OCI-LY3 (cell line): ENCODE measurements around the gene CETN3.

Source experiments
- H2AFZ ChIP-seq: fragments of 200-600, 300-600 bp; shearing (Covaris generic); 2 replicates; pipeline ENCODE4 v1.6.0; 2014; ENCODE audit warnings: antibody characterized with exemption, low read depth, low read length
- H3K27ac ChIP-seq: fragments of 200-600, 300-600 bp; sonication (generic); 2 replicates; pipeline ENCODE4 v1.5.1; 2014; ENCODE audit warnings: mild to moderate bottlenecking, low read length, moderate library complexity, mixed read lengths
- H3K27me3 ChIP-seq: fragments of 200-600, 300-600 bp; sonication (generic); 2 replicates; pipeline ENCODE4 v1.6.1; 2014; ENCODE audit warnings: low read depth, low read length, mixed read lengths
- H3K36me3 ChIP-seq: fragments of 200-600, 300-600 bp; sonication (generic); replicated peaks from 2 replicates; pipeline ENCODE3; 2014; ENCODE audit warnings: low read depth, low read length, mixed read lengths
- H3K4me1 ChIP-seq: fragments of 300-600, 200-600 bp; sonication (generic); 2 replicates; pipeline ENCODE4 v1.6.1; 2014; ENCODE audit warnings: low read length, mixed read lengths
- H3K4me2 ChIP-seq: fragments of 200-600, 300-600 bp; sonication (generic); 2 replicates; pipeline ENCODE4 v1.6.1; 2014; ENCODE audit warnings: low read length, mixed read lengths
- H3K4me3 ChIP-seq: fragments of 300-600, 200-600 bp; sonication (generic); 2 replicates; pipeline ENCODE4 v1.5.1; 2014; ENCODE audit warnings: antibody characterized with exemption, mild to moderate bottlenecking, low read length, moderate library complexity
- H3K79me2 ChIP-seq: fragments of 300-600, 200-600 bp; shearing (Covaris generic); 2 replicates; pipeline ENCODE4 v1.6.1; 2014; ENCODE audit warnings: mild to moderate bottlenecking, low read length, mixed read lengths
- H3K9ac ChIP-seq: fragments of 300-600, 200-600 bp; shearing (Covaris generic); 2 replicates; pipeline ENCODE4 v1.6.0; 2014; ENCODE audit warnings: mild to moderate bottlenecking, low read length, moderate library complexity
- H3K9me3 ChIP-seq: fragments of 200-600, 300-600 bp; shearing (Covaris generic); 2 replicates; pipeline ENCODE4 v1.6.1; 2014; ENCODE audit warnings: low read length, mixed read lengths; ENCODE audit not compliant: insufficient read depth
- H4K20me1 ChIP-seq: fragments of 200-600, 300-600 bp; sonication (generic); 2 replicates; pipeline ENCODE4 v1.6.1; 2016; ENCODE audit warnings: low read length, mixed read lengths; ENCODE audit not compliant: insufficient read depth
- EZH2phosphoT487 ChIP-seq: fragments of 200-600 bp; shearing (Covaris generic); IDR thresholded peaks from 2 replicates; pipeline ENCODE4 v1.6.1; 2018; ENCODE audit warnings: antibody characterized with exemption, mixed run types, low read depth
- TF ChIP-seq, protein P1 (sequence below): fragments of 200-600, 300-600 bp; sonication (generic); IDR thresholded peaks from 2 replicates; pipeline ENCODE4 v1.5.1; 2014; ENCODE audit warnings: antibody characterized with exemption, low read length, low read depth

Gene CETN3

DNA sequence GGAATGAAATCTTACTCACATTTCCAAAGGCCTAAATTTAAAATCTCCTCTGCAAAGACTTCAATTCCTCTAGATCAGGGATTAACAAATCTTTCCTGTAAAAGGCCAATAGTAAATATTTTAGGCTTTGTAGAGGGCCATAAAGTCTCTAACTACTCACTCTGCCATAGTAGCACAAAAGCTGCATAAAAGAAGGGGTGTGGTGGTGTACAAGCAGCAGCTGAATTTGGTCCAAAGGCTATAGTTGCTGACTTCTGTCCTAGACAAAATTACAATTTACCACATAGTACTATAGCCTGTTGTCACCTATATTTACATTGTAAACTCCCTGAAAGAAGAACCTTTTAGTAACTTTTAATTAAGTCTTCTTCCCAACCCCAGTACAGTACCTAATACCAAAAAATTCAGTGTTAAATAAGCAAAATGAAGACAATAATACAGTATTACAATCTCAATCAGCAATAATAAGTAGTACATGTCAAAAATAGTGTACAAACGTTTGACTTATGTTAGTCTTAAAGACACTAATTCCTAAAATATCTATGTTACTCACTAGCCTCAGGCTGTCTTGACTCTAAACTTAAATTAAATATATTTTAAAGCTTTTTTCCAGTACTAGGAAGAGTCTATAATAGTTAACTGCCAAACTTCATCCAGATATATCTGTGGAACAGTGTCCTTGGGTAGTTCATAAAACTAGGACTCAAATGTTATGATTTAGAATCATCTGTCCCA is 6.9 kb downstream of the CETN3 start:
- no peak overlapping the region for H3K27ac ChIP-seq

DNA sequence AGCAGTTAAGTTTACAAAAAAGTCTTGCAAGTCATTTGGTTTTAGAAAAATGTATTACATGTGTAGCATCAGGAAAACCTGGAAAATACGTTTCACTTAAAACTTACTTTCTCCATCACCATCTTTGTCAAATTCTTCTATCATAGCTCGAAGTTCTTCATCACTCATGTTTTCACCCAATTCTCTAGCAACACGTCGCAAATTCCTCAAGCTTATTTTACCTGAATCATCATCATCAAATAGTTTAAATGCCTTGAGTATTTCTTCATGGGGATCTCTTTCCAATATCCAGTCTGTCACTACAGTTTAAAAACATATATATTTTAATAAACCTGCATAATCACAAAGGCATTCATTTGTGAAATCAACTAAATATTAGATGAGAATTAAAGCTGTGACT is 10.3 kb downstream of the CETN3 start:
- no peak overlapping the region for H2AFZ ChIP-seq
- TF ChIP-seq EZH2phosphoT487, result no peak
- TF ChIP-seq, protein P1, sequence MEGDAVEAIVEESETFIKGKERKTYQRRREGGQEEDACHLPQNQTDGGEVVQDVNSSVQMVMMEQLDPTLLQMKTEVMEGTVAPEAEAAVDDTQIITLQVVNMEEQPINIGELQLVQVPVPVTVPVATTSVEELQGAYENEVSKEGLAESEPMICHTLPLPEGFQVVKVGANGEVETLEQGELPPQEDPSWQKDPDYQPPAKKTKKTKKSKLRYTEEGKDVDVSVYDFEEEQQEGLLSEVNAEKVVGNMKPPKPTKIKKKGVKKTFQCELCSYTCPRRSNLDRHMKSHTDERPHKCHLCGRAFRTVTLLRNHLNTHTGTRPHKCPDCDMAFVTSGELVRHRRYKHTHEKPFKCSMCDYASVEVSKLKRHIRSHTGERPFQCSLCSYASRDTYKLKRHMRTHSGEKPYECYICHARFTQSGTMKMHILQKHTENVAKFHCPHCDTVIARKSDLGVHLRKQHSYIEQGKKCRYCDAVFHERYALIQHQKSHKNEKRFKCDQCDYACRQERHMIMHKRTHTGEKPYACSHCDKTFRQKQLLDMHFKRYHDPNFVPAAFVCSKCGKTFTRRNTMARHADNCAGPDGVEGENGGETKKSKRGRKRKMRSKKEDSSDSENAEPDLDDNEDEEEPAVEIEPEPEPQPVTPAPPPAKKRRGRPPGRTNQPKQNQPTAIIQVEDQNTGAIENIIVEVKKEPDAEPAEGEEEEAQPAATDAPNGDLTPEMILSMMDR, result no peak
- H3K27me3 ChIP-seq, result no peaks in the 10 kb centered on the region
- no peak overlapping the region for H3K27ac ChIP-seq
- H4K20me1 ChIP-seq, result no peaks in the 10 kb centered on the region
- no peaks in the 10 kb centered on the region for H3K9me3 ChIP-seq
- peaks cover 6% of the 10 kb centered on the region for H3K36me3 ChIP-seq
- no peak overlapping the region for H3K9ac ChIP-seq
- no peaks in the 10 kb centered on the region for H3K4me1 ChIP-seq
- H3K4me3 ChIP-seq, result no peak overlapping the region
- H3K4me2 ChIP-seq, result no peak overlapping the region
- no peaks in the 10 kb centered on the region for H3K79me2 ChIP-seq

More for the DNA sequence above, 6.9 kb downstream of the CETN3 start:
- TF ChIP-seq EZH2phosphoT487, result no peak
- TF ChIP-seq, protein P1, result no peak
- H3K9me3 ChIP-seq, result no peaks in the 10 kb centered on the region
- H4K20me1 ChIP-seq, result no peaks in the 10 kb centered on the region
- no peak overlapping the region for H3K4me3 ChIP-seq
- H3K4me2 ChIP-seq, result no peak overlapping the region
- H3K36me3 ChIP-seq, result peaks cover 10% of the 10 kb centered on the region
- no peak overlapping the region for H2AFZ ChIP-seq
- H3K27me3 ChIP-seq, result no peaks in the 10 kb centered on the region
- no peaks in the 10 kb centered on the region for H3K4me1 ChIP-seq
- H3K9ac ChIP-seq, result no peak overlapping the region
- H3K79me2 ChIP-seq, result no peaks in the 10 kb centered on the region

DNA sequence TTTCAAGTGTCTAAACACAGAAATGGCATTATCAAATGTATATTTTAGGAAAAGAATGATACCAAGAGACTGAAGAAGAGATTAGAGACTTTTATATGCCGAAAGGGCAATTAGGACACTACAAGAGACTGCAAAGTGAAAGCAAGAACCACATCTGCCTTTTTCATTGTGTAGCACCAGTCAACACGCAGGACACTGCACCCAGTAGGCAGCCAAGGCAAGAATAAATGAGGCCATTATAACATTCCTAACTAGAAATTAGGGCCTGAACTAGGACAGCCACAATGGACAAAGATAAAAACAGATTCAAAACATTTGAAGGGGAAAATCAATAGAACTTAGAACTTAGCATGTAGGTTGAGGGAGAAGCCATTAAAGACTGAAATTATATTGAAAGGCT is 10.8 kb downstream of the CETN3 start:
- Histone ChIP-seq H4K20me1 (no peaks in the 10 kb centered on the region), H3K4me2 (no peak overlapping the region), H3K36me3 (peaks cover 5% of the 10 kb centered on the region), H3K9me3 (no peaks in the 10 kb centered on the region), H3K9ac (no peak overlapping the region), H3K79me2 (no peaks in the 10 kb centered on the region), H3K4me1 (no peaks in the 10 kb centered on the region), H3K27me3 (no peaks in the 10 kb centered on the region), H2AFZ (no peak overlapping the region), H3K4me3 (no peak overlapping the region), H3K27ac (no peak overlapping the region)
- TF ChIP-seq, protein P1, result no peak
- no peak for TF ChIP-seq EZH2phosphoT487

DNA sequence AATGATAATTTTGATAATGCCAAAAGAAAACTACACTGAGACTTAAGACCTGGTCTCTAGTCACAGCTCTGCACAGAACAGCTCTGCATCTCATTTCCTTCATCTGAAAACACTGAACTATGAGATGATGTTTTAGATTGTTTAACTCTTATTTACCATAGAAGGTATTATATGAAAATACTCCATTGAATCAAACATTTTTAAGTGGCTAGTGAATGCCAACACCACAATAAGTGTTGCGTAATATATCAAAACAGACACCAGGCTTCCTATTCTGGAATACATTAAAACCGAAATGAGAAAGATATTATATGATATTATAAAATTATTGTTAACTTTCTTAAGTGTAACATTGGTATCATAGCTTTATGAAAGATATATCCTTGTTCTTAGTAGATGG is 14.6 kb downstream of the CETN3 start:
- Histone ChIP-seq H3K4me3 (no peak overlapping the region), H2AFZ (no peak overlapping the region), H3K9ac (no peak overlapping the region), H4K20me1 (no peaks in the 10 kb centered on the region), H3K79me2 (no peaks in the 10 kb centered on the region), H3K36me3 (peaks cover 5% of the 10 kb centered on the region), H3K4me2 (no peak overlapping the region), H3K9me3 (no peaks in the 10 kb centered on the region), H3K4me1 (no peaks in the 10 kb centered on the region), H3K27me3 (no peaks in the 10 kb centered on the region), H3K27ac (no peak overlapping the region)
- no peak for TF ChIP-seq EZH2phosphoT487
- TF ChIP-seq, protein P1, result no peak
